Keratinocyte (primary cell): ENCODE results near the gene EMP1.

Source experiments
- EZH2 ChIP-seq: IDR thresholded peaks from one replicate; pipeline ENCODE4 v1.6.1; 2012; ENCODE audit warnings: inconsistent platforms, mild to moderate bottlenecking, low read length, moderate library complexity
- TF ChIP-seq, protein P1 (sequence below), 3 experiments: IDR thresholded peaks in 1 of 3; conservative IDR thresholded peaks in 1 of 3; optimal IDR thresholded peaks in 1 of 3; 2 replicates in 2 of 3; 3 replicates in 1 of 3; pipeline versions ENCODE3 to v1.5.1; 2011; ENCODE audit warnings: low read length in 3 of 3, mild to moderate bottlenecking in 3 of 3, moderate library complexity in 2 of 3, control low read depth in 1 of 3, inconsistent platforms in 1 of 3; ENCODE audit not compliant: insufficient read depth in 2 of 3; ENCODE audit errors: extremely low read depth in 1 of 3

DNA sequence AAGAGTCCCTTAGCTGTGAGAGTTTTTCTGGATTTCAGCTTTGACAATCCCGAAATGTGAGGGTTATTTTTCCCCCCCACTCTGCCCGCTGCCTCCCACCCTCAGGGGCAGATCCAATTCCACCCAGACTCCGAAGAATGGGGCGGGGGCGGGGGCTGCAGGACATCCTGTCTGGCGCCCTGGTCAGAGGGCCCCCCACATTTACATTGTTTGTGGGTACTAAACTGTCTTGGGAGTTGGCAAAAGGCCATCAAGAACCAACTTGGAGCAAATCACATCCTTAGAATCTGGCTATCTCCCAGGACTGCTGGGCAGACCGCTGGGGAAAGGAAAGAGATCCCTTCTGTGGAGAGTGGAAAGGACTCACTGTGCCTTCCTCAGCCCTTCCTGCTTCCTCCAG is 2.4 kb downstream of the EMP1 start:
- TF ChIP-seq, protein P1, sequence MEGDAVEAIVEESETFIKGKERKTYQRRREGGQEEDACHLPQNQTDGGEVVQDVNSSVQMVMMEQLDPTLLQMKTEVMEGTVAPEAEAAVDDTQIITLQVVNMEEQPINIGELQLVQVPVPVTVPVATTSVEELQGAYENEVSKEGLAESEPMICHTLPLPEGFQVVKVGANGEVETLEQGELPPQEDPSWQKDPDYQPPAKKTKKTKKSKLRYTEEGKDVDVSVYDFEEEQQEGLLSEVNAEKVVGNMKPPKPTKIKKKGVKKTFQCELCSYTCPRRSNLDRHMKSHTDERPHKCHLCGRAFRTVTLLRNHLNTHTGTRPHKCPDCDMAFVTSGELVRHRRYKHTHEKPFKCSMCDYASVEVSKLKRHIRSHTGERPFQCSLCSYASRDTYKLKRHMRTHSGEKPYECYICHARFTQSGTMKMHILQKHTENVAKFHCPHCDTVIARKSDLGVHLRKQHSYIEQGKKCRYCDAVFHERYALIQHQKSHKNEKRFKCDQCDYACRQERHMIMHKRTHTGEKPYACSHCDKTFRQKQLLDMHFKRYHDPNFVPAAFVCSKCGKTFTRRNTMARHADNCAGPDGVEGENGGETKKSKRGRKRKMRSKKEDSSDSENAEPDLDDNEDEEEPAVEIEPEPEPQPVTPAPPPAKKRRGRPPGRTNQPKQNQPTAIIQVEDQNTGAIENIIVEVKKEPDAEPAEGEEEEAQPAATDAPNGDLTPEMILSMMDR (optimal IDR thresholded peaks at IDR 0.05 in 1 of 3, IDR thresholded peaks at IDR 0.05 in 1 of 3, conservative IDR thresholded peaks at IDR 0.05 in 1 of 3; ENCODE audit: extremely low read depth in 1 of 3, insufficient read depth in 2 of 3, low read length in 3 of 3): no peak
- no peak for TF ChIP-seq EZH2
